ENCODE data around the gene ADAMTS17.

- TF ChIP-seq POLR2A (IDR thresholded peaks at IDR 0.05; ENCODE audit: low read length), result no peak
- TF ChIP-seq GATA1 (IDR thresholded peaks at IDR 0.05; ENCODE audit: low read depth, low read length), result no peak
Measured at GRCh38 chr15:100132309-100132708, 209.5 kb downstream of the ADAMTS17 start.
